Panc1 (cell line): Measurements from ENCODE around the gene SEMA4D. TPM values are rescaled to one million over a fixed set of nuclear protein-coding genes. Genes with fewer than 3 reads are reported as not detected.

Experiments used
- ATAC-seq: fragments of 200-7000 bp; cut with Tn5 transposase; 2 replicates; pipeline ENCODE4 v1.9.1; 2020; ENCODE audit warnings: mild to moderate bottlenecking, moderate library complexity
- BruUV-seq: library from RNA; stranded (reverse); fragments of 400-500 nt; replicated peaks from 2 replicates; lab custom pipeline; 2021; lab: Mats Ljungman, UMichigan
- CTCF ChIA-PET: fragments of 300-600 bp; sonication (Branson Sonifier 250); formaldehyde crosslinking; loops from one replicate; lab custom pipeline; 2022; ENCODE audit warnings: antibody characterized with exemption; lab: Charles Lee
- POLR2A ChIA-PET: fragments of 300-600 bp; sonication (Branson Sonifier 250); formaldehyde crosslinking; loops from one replicate; lab custom pipeline; 2022; ENCODE audit warnings: antibody characterized with exemption; lab: Charles Lee
- DNase-seq: peaks from one replicate; pipeline ENCODE4 v3.0.0-alpha.2; 2010; ENCODE audit warnings: low read depth, low spot score
- H3K27ac ChIP-seq: 2 replicates; pipeline ENCODE4 v1.5.1; 2011; ENCODE audit warnings: mild to moderate bottlenecking, low read length, inconsistent platforms
- H3K27me3 ChIP-seq: fragments of 200-500 bp; sonication (Bioruptor generic); 2 replicates; pipeline ENCODE4 v1.6.0; 2014; ENCODE audit warnings: low read length, inconsistent platforms; ENCODE audit not compliant: control insufficient read depth, insufficient read depth
- H3K36me3 ChIP-seq: fragments of 200-500 bp; sonication (Bioruptor generic); 2 replicates; pipeline ENCODE4 v1.5.1; 2014; ENCODE audit warnings: inconsistent platforms, mild to moderate bottlenecking, low read length, moderate library complexity; ENCODE audit not compliant: control insufficient read depth, insufficient read depth
- H3K4me1 ChIP-seq: 2 replicates; pipeline ENCODE4 v1.5.1; 2011; ENCODE audit warnings: inconsistent platforms, mild to moderate bottlenecking, low read length, moderate library complexity; ENCODE audit not compliant: control insufficient read depth, insufficient read depth
- H3K4me3 ChIP-seq, 2 experiments: 2 replicates each; pipeline ENCODE4 v1.5.1; 2011 to 2012; ENCODE audit warnings: low read depth in 2 of 2, low read length in 2 of 2, mild to moderate bottlenecking in 2 of 2, inconsistent platforms in 1 of 2, moderate library complexity in 1 of 2
- H3K9me3 ChIP-seq: fragments of 200-500 bp; sonication (Bioruptor generic); 2 replicates; pipeline ENCODE4 v1.5.1; 2014; ENCODE audit warnings: low read depth, mild to moderate bottlenecking, inconsistent platforms, low read length, moderate library complexity; ENCODE audit not compliant: control insufficient read depth, insufficient read depth
- CTCF ChIP-seq: fragments of 450-650 bp; IDR thresholded peaks from 2 replicates; pipeline ENCODE4 v1.5.1; 2017; ENCODE audit warnings: mild to moderate bottlenecking
- POLR2AphosphoS5 ChIP-seq: IDR thresholded peaks from 2 replicates; pipeline ENCODE4 v1.6.1; 2012; ENCODE audit warnings: mild to moderate bottlenecking, low read depth, low read length, moderate library complexity
- REST ChIP-seq, 2 experiments: IDR thresholded peaks; 2 replicates each; pipeline ENCODE4 v1.6.1; 2011 to 2012; ENCODE audit warnings: low read depth in 2 of 2, control low read depth in 1 of 2, low read length in 1 of 2, mild to moderate bottlenecking in 1 of 2, moderate library complexity in 1 of 2; ENCODE audit not compliant: insufficient read depth in 1 of 2
- SIN3A ChIP-seq: IDR thresholded peaks from 2 replicates; pipeline ENCODE4 v1.6.1; 2012; ENCODE audit warnings: low read depth, mild to moderate bottlenecking, low read length, moderate library complexity, borderline replicate concordance; ENCODE audit not compliant: insufficient read depth
- TCF7L2 ChIP-seq: IDR thresholded peaks from 2 replicates; pipeline ENCODE4 v1.6.1; 2011; ENCODE audit warnings: mild to moderate bottlenecking, low read depth, low read length, inconsistent platforms
- in situ Hi-C: cut with HindIII; loops from 2 replicates; pipeline ENCODE4 v1.10.0; 2016; ENCODE audit warnings: low sequenced_read_pairs, low pct_unique_long_range_greater_than_20kb
- intact Hi-C: fragments of 100-400 bp; cut with micrococcal nuclease; formaldehyde crosslinking; loops from one replicate; pipeline ENCODE4 v1.10.0; 2022; ENCODE audit not compliant: unreplicated experiment
- total RNA-seq: library from RNA; stranded (reverse); gene quantifications from one replicate; pipeline ENCODE4 v1.2.1, GENCODE V29; 2021; ENCODE audit not compliant: unreplicated experiment

Gene SEMA4D
- total RNA-seq, 1 experiment from 2014 or later: 6.5 TPM

GRCh38 chr9:89461265-89461664 is 36.6 kb downstream of the SEMA4D start:
- CTCF ChIA-PET: no interaction called here
- no peaks in the 10 kb centered on the region for H3K36me3 ChIP-seq
- ATAC-seq: no peak

GRCh38 chr9:89460551-89460950 is 37.4 kb downstream of the SEMA4D start:
- ChIA-PET POLR2A (interaction anchor here (0.6 kb wide), 1 partner anchor 1044 kb away, joined by 3 read pairs; no protein-coding TSS in a partner anchor), CTCF (no interaction called here)
- H3K27ac ChIP-seq: no peak overlapping the region
- ATAC-seq: no peak
- intact Hi-C loops (no loop called here), in situ Hi-C loops (no loop called here)
- H3K36me3 ChIP-seq: no peaks in the 10 kb centered on the region
- no peaks in the 10 kb centered on the region for H3K9me3 ChIP-seq
- no peak overlapping the region for H3K4me3 ChIP-seq
- DNase-seq: no peak
- no peaks in the 10 kb centered on the region for H3K4me1 ChIP-seq
- no peaks in the 10 kb centered on the region for H3K27me3 ChIP-seq
- TF ChIP-seq CTCF (no peak), TCF7L2 (no peak), REST (IDR thresholded peaks at IDR 0.05; ENCODE audit: insufficient read depth in 1 of 2, low read depth in 2 of 2, low read length in 1 of 2) (no peak), POLR2AphosphoS5 (no peak), SIN3A (no peak)
- no TSS peak for BruUV-seq

More at GRCh38 chr9:89461265-89461664, 36.6 kb downstream of the SEMA4D start:
- in situ Hi-C loops (no loop called here), intact Hi-C loops (no loop called here)
- no peak for DNase-seq
- H3K4me3 ChIP-seq: no peak overlapping the region
- no peaks in the 10 kb centered on the region for H3K9me3 ChIP-seq
- H3K4me1 ChIP-seq: no peaks in the 10 kb centered on the region
- no peaks in the 10 kb centered on the region for H3K27me3 ChIP-seq
- TF ChIP-seq TCF7L2: no peak
- no peak for TF ChIP-seq POLR2AphosphoS5
- no peak for TF ChIP-seq SIN3A
- TF ChIP-seq REST (IDR thresholded peaks at IDR 0.05; ENCODE audit: insufficient read depth in 1 of 2, low read depth in 2 of 2, low read length in 1 of 2): no peak
- no peak for TF ChIP-seq CTCF
- BruUV-seq: no TSS peak
- POLR2A ChIA-PET: interaction anchor here (0.6 kb wide), 1 partner anchor 1044 kb away, joined by 3 read pairs; no protein-coding TSS in a partner anchor
- no peak overlapping the region for H3K27ac ChIP-seq
